ENCODE data around the gene NES.

The NES gene

DNA sequence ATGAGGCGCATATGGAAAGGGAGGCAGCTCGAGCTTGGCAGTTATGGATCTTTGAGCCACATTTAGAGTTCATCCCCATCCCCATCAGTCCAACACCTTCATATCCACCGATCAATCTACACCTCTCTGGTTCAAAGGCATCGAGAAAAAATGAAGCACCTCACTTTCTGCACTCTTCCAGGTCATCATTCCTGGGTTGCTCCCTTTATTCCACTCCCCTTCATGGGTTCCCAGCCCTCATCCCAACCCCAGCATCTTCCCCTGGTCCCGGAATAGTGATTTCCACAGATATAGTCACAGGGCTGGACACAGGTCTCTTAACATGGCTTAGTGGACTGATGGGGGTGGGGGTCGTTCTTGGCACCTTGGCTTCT lies 57.6 kb downstream of the NES start:
- DNase-seq (ENCODE audit: low spot score): no peak

GRCh38 chr1:156618853-156619581 lies 58.2 kb downstream of the NES start, which contains the start of gene HAPLN2:
Gene HAPLN2, plus strand, starts transcription at chr1:156619415. Its CDS starts 4,076 bp downstream, at chr1:156623491.
- DNase-seq (ENCODE audit: low spot score): no peak

Measured in activated CD4-positive, alpha-beta T cell treated with anti-CD3 and anti-CD28 coated beads, Interleukin-2, Interleukin-4, amounts not matched to agents 100 ng/mL and 50 ng/mL, durations not matched to agents 16 hours and 8 hours (primary cell).